Fibroblast of lung (primary cell): ENCODE measurements around the gene FAM110A. TPM values are rescaled to one million over a fixed set of nuclear protein-coding genes. Genes with fewer than 3 reads are reported as not detected.

ENCODE experiments used
- DNase-seq, 2 donors: peaks; one replicate each; pipeline versions ENCODE4 v3.0.0 to v3.0.0-alpha.2; 2010; ENCODE audit warnings: low read depth in 2 of 2
- H2AFZ ChIP-seq: 2 replicates; pipeline ENCODE4 v1.5.1; 2012; ENCODE audit warnings: low read length, control low read depth, inconsistent platforms
- H3K27ac ChIP-seq: 2 replicates; pipeline ENCODE4 v1.5.1; 2011; ENCODE audit warnings: low read length, control low read depth; ENCODE audit not compliant: insufficient read depth
- H3K27me3 ChIP-seq: 2 replicates; pipeline ENCODE4 v1.5.1; 2011; ENCODE audit warnings: mild to moderate bottlenecking, low read length; ENCODE audit not compliant: control insufficient read depth, insufficient read depth
- H3K36me3 ChIP-seq: 2 replicates; pipeline ENCODE4 v1.5.1; 2011; ENCODE audit warnings: low read length; ENCODE audit not compliant: control insufficient read depth, insufficient read depth
- H3K4me1 ChIP-seq: 2 replicates; pipeline ENCODE4 v1.5.1; 2011; ENCODE audit warnings: low read length; ENCODE audit not compliant: control insufficient read depth, insufficient read depth; ENCODE audit errors: extremely low read depth
- H3K4me2 ChIP-seq: 2 replicates; pipeline ENCODE4 v1.5.1; 2011; ENCODE audit warnings: low read length, control low read depth; ENCODE audit not compliant: insufficient read depth; ENCODE audit errors: extremely low read depth
- H3K4me3 ChIP-seq, 4 experiments: fragments of 200-600 bp in 1 of 4; sonication (generic) in 1 of 4; replicated peaks in 1 of 4; 2 replicates each; pipeline ENCODE4 v1.5.1; 2011 to 2016; ENCODE audit warnings: low read length in 4 of 4, low read depth in 3 of 4, mild to moderate bottlenecking in 3 of 4, control low read depth in 2 of 4, inconsistent platforms in 1 of 4, mixed read lengths in 1 of 4; ENCODE audit not compliant: insufficient read depth in 1 of 4; ENCODE audit errors: control extremely low read depth in 1 of 4
- H3K79me2 ChIP-seq: 2 replicates; pipeline ENCODE4 v1.5.1; 2012; ENCODE audit warnings: mild to moderate bottlenecking, low read length, inconsistent platforms; ENCODE audit not compliant: control insufficient read depth, insufficient read depth
- H3K9ac ChIP-seq: 2 replicates; pipeline ENCODE4 v1.5.1; 2011; ENCODE audit warnings: mild to moderate bottlenecking, low read length, control low read depth; ENCODE audit not compliant: insufficient read depth
- H3K9me3 ChIP-seq: 2 replicates; pipeline ENCODE4 v1.5.1; 2012; ENCODE audit warnings: low read depth, low read length; ENCODE audit not compliant: control insufficient read depth, insufficient read depth
- H4K20me1 ChIP-seq: 2 replicates; pipeline ENCODE4 v1.5.1; 2011; ENCODE audit warnings: low read length; ENCODE audit not compliant: control insufficient read depth, insufficient read depth; ENCODE audit errors: extremely low read depth
- EZH2 ChIP-seq: IDR thresholded peaks from 2 replicates; pipeline ENCODE4 v1.5.1; 2012; ENCODE audit warnings: low read length, control low read depth, mild to moderate bottlenecking; ENCODE audit errors: missing control alignments
- polyA plus RNA-seq, 2 donors: library from polyadenylated mRNA; depleted of rRNA in 1 of 2; stranded (reverse) in 1 of 2; unstranded in 1 of 2; fragments of >200 nt; gene quantifications; 2 replicates each; pipeline ENCODE4 v1.2.1, GENCODE V29; 2011 to 2012; ENCODE audit warnings: missing spikeins in 1 of 2
- total RNA-seq: library from RNA; depleted of rRNA; stranded (reverse); fragments of >200 nt; gene quantifications from 2 replicates; pipeline ENCODE4 v1.2.1, GENCODE V29; 2014
- TF ChIP-seq, protein P1 (sequence below), 2 donors: IDR thresholded peaks in 1 of 2; conservative IDR thresholded peaks in 1 of 2; 1 replicate in 1 of 2; 2 replicates in 1 of 2; pipeline ENCODE4 v1.5.1; 2011 to 2012; ENCODE audit warnings: low read length in 2 of 2, control low read depth in 1 of 2, inconsistent platforms in 1 of 2, low read depth in 1 of 2, mild to moderate bottlenecking in 1 of 2

Gene FAM110A
- total and polyA plus RNA-seq, 2 donors (not counting 1 experiment from before 2014, with no cell fraction given): 1.5 to 1.8 TPM

DNA sequence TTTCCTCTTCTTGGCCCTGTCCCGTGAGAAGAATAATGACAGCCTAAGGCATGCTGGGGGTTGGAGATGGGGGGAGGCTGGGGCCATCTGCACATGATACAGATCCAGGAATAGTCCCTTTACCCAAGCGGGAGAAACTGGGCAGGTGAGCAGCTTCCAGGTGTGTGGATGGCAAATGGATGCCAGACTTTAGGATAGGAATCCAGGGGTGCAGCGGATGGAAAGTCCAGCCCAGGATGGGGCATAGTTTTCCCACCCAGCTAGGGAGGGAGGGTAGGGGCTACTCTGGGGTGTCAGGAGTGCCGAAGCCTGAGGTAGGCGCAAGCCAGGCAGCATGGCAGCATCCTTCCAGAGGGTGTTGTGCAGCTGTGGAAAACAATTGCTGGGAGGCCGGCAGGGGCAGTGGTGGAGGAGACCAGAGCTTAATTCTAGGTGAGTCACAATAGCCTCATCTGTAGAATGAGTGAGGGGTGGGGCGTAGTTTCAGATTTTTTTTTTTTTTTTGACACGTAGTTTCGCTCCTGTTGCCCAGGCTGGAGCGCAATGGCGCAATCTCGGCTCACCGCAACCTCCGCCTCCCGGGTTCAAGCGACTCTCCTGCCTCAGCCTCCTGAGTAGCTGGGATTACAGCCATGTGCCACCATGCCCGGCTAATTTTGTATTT lies 15.4 kb upstream of the FAM110A start:
- Histone ChIP-seq H3K27ac (no peak overlapping the region), H3K4me1 (no peaks in the 10 kb centered on the region), H3K9me3 (no peaks in the 10 kb centered on the region), H3K4me2 (no peak overlapping the region), H3K4me3 (no peak overlapping the region), H3K27me3 (peaks cover 2% of the 10 kb centered on the region), H3K36me3 (no peaks in the 10 kb centered on the region), H4K20me1 (no peaks in the 10 kb centered on the region), H3K79me2 (no peaks in the 10 kb centered on the region), H2AFZ (no peak overlapping the region), H3K9ac (no peak overlapping the region)
- no peak for TF ChIP-seq EZH2
- TF ChIP-seq, protein P1, sequence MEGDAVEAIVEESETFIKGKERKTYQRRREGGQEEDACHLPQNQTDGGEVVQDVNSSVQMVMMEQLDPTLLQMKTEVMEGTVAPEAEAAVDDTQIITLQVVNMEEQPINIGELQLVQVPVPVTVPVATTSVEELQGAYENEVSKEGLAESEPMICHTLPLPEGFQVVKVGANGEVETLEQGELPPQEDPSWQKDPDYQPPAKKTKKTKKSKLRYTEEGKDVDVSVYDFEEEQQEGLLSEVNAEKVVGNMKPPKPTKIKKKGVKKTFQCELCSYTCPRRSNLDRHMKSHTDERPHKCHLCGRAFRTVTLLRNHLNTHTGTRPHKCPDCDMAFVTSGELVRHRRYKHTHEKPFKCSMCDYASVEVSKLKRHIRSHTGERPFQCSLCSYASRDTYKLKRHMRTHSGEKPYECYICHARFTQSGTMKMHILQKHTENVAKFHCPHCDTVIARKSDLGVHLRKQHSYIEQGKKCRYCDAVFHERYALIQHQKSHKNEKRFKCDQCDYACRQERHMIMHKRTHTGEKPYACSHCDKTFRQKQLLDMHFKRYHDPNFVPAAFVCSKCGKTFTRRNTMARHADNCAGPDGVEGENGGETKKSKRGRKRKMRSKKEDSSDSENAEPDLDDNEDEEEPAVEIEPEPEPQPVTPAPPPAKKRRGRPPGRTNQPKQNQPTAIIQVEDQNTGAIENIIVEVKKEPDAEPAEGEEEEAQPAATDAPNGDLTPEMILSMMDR (conservative IDR thresholded peaks at IDR 0.05 in 1 of 2, IDR thresholded peaks at IDR 0.05 in 1 of 2; ENCODE audit: low read depth in 1 of 2, low read length in 2 of 2): no peak
- no peak for DNase-seq

DNA sequence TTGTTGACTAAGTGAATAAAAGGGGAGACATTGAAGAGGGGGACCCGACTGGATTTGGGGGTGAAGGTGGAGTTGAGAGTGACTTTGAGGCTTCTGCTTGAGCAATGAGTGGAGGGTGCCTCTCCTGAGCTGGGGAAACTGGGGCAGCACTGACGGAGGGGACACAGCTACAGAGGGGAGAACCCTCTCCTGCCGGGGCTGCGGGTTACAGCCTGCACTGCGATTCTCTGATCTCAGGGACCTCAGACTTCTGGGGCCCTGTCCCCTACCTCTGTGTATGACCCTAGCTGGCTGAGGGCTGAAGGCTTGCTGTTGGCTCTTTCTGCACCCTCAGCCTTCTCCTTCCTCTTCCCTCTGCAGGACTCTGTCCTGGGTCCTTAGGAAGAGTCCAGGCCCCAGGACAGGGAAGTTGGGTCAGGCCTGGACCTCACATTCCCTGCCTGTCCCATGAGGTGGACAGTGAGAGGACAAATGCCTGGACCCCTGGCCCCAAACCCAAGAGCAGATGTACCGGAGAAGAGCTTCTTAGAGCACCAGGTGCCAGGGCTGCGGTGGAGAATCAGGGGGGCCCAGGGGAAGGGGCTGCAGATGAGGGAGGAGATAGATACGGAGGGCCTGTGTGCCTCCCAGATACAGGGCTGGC lies 13.7 kb upstream of the FAM110A start:
- Histone ChIP-seq H3K9ac (no peak overlapping the region), H3K4me3 (no peak overlapping the region), H4K20me1 (no peaks in the 10 kb centered on the region), H3K27me3 (no peaks in the 10 kb centered on the region), H3K9me3 (no peaks in the 10 kb centered on the region), H3K79me2 (no peaks in the 10 kb centered on the region), H3K36me3 (no peaks in the 10 kb centered on the region), H2AFZ (no peak overlapping the region), H3K4me1 (no peaks in the 10 kb centered on the region), H3K27ac (no peak overlapping the region), H3K4me2 (no peak overlapping the region)
- TF ChIP-seq, protein P1 (conservative IDR thresholded peaks at IDR 0.05 in 1 of 2, IDR thresholded peaks at IDR 0.05 in 1 of 2; ENCODE audit: low read depth in 1 of 2, low read length in 2 of 2): no peak
- no peak for TF ChIP-seq EZH2
- no peak for DNase-seq

DNA sequence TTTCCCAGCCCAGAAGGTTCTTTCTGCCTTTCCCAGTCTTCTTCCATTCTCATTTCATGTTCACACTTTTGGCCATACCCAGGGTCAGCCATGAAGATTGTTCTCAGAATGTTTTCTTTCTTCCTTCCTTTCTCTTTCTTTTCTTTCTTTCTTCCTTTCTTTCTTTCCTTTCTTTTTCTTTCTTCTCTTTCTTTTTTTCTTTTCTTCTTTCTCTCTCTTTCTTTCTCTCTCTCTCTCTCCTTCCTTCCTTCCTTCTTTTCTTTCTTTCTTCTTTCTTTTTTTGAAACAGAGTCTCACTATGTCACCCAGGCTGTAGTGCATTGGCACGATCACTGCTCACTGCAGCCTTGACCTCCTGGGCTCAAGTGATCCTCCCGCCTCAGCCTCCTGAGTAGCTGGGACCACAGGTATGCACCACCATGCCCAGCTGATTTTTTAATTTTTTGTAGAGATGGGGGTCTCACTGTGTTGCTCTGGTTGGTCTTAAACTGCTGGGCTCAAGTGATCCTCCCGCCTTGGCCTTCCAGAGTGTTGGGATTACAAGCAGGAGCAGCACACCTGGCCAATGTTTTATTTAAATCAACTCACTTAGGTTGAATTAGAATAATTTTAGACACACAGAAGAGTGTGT lies 13.1 kb upstream of the FAM110A start:
- Histone ChIP-seq H3K36me3 (no peaks in the 10 kb centered on the region), H3K4me2 (no peak overlapping the region), H3K9ac (no peak overlapping the region), H3K27me3 (no peaks in the 10 kb centered on the region), H3K79me2 (no peaks in the 10 kb centered on the region), H3K4me3 (no peak overlapping the region), H3K9me3 (no peaks in the 10 kb centered on the region), H3K4me1 (no peaks in the 10 kb centered on the region), H2AFZ (no peak overlapping the region), H3K27ac (no peak overlapping the region), H4K20me1 (no peaks in the 10 kb centered on the region)
- DNase-seq: no peak
- TF ChIP-seq, protein P1 (conservative IDR thresholded peaks at IDR 0.05 in 1 of 2, IDR thresholded peaks at IDR 0.05 in 1 of 2; ENCODE audit: low read depth in 1 of 2, low read length in 2 of 2): no peak
- no peak for TF ChIP-seq EZH2
